OCI-LY1 (cell line): ENCODE measurements around the gene CEP83.
A peak's percentile ranks its signal among the peaks of the same experiment; 100 is the strongest.

Experiments used
- H2AFZ ChIP-seq: fragments of 200-600 bp; sonication (generic), shearing (Covaris generic); 2 replicates; pipeline ENCODE4 v1.6.0; 2014; ENCODE audit warnings: antibody characterized with exemption, mild to moderate bottlenecking, low read length
- H3F3A ChIP-seq: fragments of 200-600 bp; sonication (generic), shearing (Covaris generic); 2 replicates; pipeline ENCODE4 v1.6.0; 2014; ENCODE audit warnings: mild to moderate bottlenecking, antibody characterized with exemption, low read length, moderate library complexity; ENCODE audit not compliant: insufficient read depth
- H3K27ac ChIP-seq: fragments of 200-600 bp; sonication (generic); 2 replicates; pipeline ENCODE4 v1.5.1; 2014; ENCODE audit warnings: low read length, mixed run types, mild to moderate bottlenecking, low read depth; ENCODE audit not compliant: poor library complexity, severe bottlenecking
- H3K27me3 ChIP-seq: fragments of 200-600 bp; sonication (generic); 2 replicates; pipeline ENCODE4 v1.6.0; 2014; ENCODE audit warnings: antibody characterized with exemption, mild to moderate bottlenecking, low read length, moderate library complexity; ENCODE audit not compliant: insufficient read depth
- H3K36me3 ChIP-seq: fragments of 200-600 bp; sonication (generic); 2 replicates; pipeline ENCODE4 v1.6.1; 2014; ENCODE audit warnings: mild to moderate bottlenecking, antibody characterized with exemption, low read length, moderate library complexity, mixed read lengths; ENCODE audit not compliant: insufficient read depth
- H3K4me1 ChIP-seq: fragments of 200-600 bp; sonication (generic); 2 replicates; pipeline ENCODE4 v1.5.1; 2014; ENCODE audit warnings: mild to moderate bottlenecking, low read length, moderate library complexity; ENCODE audit not compliant: insufficient read depth, severe bottlenecking
- H3K4me2 ChIP-seq: fragments of 200-600 bp; sonication (generic), shearing (Covaris generic); 2 replicates; pipeline ENCODE4 v1.6.1; 2014; ENCODE audit warnings: low read length
- H3K4me3 ChIP-seq: fragments of 200-600 bp; sonication (generic); 2 replicates; pipeline ENCODE4 v1.5.1; 2014; ENCODE audit warnings: low read length, low read depth, mild to moderate bottlenecking, mixed read lengths; ENCODE audit not compliant: poor library complexity, severe bottlenecking
- H3K79me2 ChIP-seq: fragments of 200-600 bp; shearing (Covaris generic); 2 replicates; pipeline ENCODE4 v1.6.1; 2016; ENCODE audit warnings: mixed run types, low read length, mixed read lengths; ENCODE audit not compliant: insufficient read depth
- H3K9ac ChIP-seq: fragments of 200-600 bp; sonication (generic), shearing (Covaris generic); 2 replicates; pipeline ENCODE4 v1.6.1; 2014; ENCODE audit warnings: mild to moderate bottlenecking, low read length, mixed read lengths
- H3K9me2 ChIP-seq: fragments of 200-600 bp; sonication (generic), shearing (Covaris generic); 2 replicates; pipeline ENCODE4 v1.6.1; 2014; ENCODE audit warnings: low read depth, mild to moderate bottlenecking, low read length, mixed read lengths
- H3K9me3 ChIP-seq: fragments of 200-600 bp; shearing (Covaris generic); 2 replicates; pipeline ENCODE4 v1.6.1; 2014; ENCODE audit warnings: low read length, mixed read lengths
- H4K20me1 ChIP-seq: fragments of 200-600 bp; sonication (generic), shearing (Covaris generic); 2 replicates; pipeline ENCODE4 v1.6.0; 2016; ENCODE audit warnings: mild to moderate bottlenecking, low read length; ENCODE audit not compliant: insufficient read depth
- CTCF ChIP-seq: fragments of 200-600 bp; sonication (generic), shearing (Covaris generic); IDR thresholded peaks from 2 replicates; pipeline ENCODE4 v1.5.1; 2017; ENCODE audit warnings: mild to moderate bottlenecking, antibody characterized with exemption, low read length, moderate library complexity, mixed read lengths
- EZH2 ChIP-seq: fragments of 200-600 bp; sonication (generic), shearing (Covaris generic); IDR thresholded peaks from 2 replicates; pipeline ENCODE4 v1.8.0; 2017; ENCODE audit warnings: borderline replicate concordance, mixed run types, mild to moderate bottlenecking, antibody characterized with exemption, low read length, moderate library complexity, mixed read lengths

Gene CEP83

GRCh38 chr12:94264736-94265485, 194.8 kb downstream of the CEP83 start:
- Histone ChIP-seq H3K9me2 (no peaks in the 10 kb centered on the region), H3F3A (0 out of 2 replicates have a peak, but pooled peaks cover 4% of the 10 kb centered on the region), H3K27me3 (no peaks in the 10 kb centered on the region), H3K4me3 (no peak overlapping the region), H3K9me3 (no peaks in the 10 kb centered on the region), H3K4me2 (no peak overlapping the region), H4K20me1 (no peaks in the 10 kb centered on the region), H2AFZ (no peak overlapping the region), H3K4me1 (peaks cover 27% of the 10 kb centered on the region), H3K9ac (no peak overlapping the region), H3K79me2 (no peaks in the 10 kb centered on the region), H3K36me3 (no peaks in the 10 kb centered on the region; the same call in 1 of the 2 replicates), H3K27ac (no peak overlapping the region)
- TF ChIP-seq CTCF = no peak

- no peak overlapping the region for H3K9ac ChIP-seq
Observed at GRCh38 chr12:94263905-94264561, 195.6 kb downstream of the CEP83 start.

GRCh38 chr12:94263011-94263811, 196.5 kb downstream of the CEP83 start:
- peak overlapping the region; percentile 61 for H3K9ac ChIP-seq
- H3F3A ChIP-seq = 0 out of 2 replicates have a peak, but pooled peaks cover 4% of the 10 kb centered on the region
- no peaks in the 10 kb centered on the region for H3K36me3 ChIP-seq
- H3K4me1 ChIP-seq = peaks cover 37% of the 10 kb centered on the region
- no peaks in the 10 kb centered on the region for H3K9me2 ChIP-seq
- peak overlapping the region; percentile 64 for H3K27ac ChIP-seq
- H3K27me3 ChIP-seq = no peaks in the 10 kb centered on the region
- peak overlapping the region; percentile 65 for H3K4me2 ChIP-seq
- no peaks in the 10 kb centered on the region for H3K9me3 ChIP-seq
- no peaks in the 10 kb centered on the region for H3K79me2 ChIP-seq
- H4K20me1 ChIP-seq = no peaks in the 10 kb centered on the region
- TF ChIP-seq EZH2 (no peak), CTCF (no peak)
- H3K4me3 ChIP-seq = peak overlapping the region; percentile 62
- H2AFZ ChIP-seq = 0 out of 2 replicates have a peak overlapping the region, but pooled peaks have one; percentile 92

More at GRCh38 chr12:94263905-94264561, 195.6 kb downstream of the CEP83 start:
- H3K27ac ChIP-seq = peak overlapping the region; percentile 64
- H3K27me3 ChIP-seq = no peaks in the 10 kb centered on the region
- H2AFZ ChIP-seq = no peak overlapping the region
- H3K4me2 ChIP-seq = no peak overlapping the region
- peaks cover 28% of the 10 kb centered on the region for H3K4me1 ChIP-seq
- H3K9me3 ChIP-seq = no peaks in the 10 kb centered on the region
- no peaks in the 10 kb centered on the region; the same call in 1 of the 2 replicates for H3K36me3 ChIP-seq
- H3F3A ChIP-seq = 0 out of 2 replicates have a peak, but pooled peaks cover 4% of the 10 kb centered on the region
- no peaks in the 10 kb centered on the region for H4K20me1 ChIP-seq
- no peak for TF ChIP-seq CTCF
- no peak for TF ChIP-seq EZH2
- H3K4me3 ChIP-seq = no peak overlapping the region
- no peaks in the 10 kb centered on the region for H3K9me2 ChIP-seq
- no peaks in the 10 kb centered on the region for H3K79me2 ChIP-seq
